Naive thymus-derived CD8-positive, alpha-beta T cell (primary cell): ENCODE results near the gene ARAP2. TPM values are rescaled to one million over a fixed set of nuclear protein-coding genes. Genes with fewer than 3 reads are reported as not detected.

Experiments used
- ATAC-seq, 2 donors: fragments of 150-1000 bp; cut with Tn5 transposase in 1 of 2; sonication (Bioruptor Pico), chemical (Tn5 transposase) in 1 of 2; 1 replicate in 1 of 2; 2 replicates in 1 of 2; pipeline ENCODE4 v1.10.0; 2021; ENCODE audit warnings: mild to moderate bottlenecking in 2 of 2, moderate library complexity in 2 of 2
- POLR2A ChIA-PET: fragments of 350-600 bp; sonication (Branson Sonifier 250); formaldehyde crosslinking; loops from one replicate; lab custom pipeline; 2021; ENCODE audit warnings: antibody characterized with exemption; lab: Charles Lee
- DNase-seq, 10 donors: peaks; one replicate each; pipeline versions ENCODE4 v3.0.0 to v3.0.0-alpha.2; 2020 to 2022
- H3K27ac Mint-ChIP-seq, 10 donors: one replicate each; pipeline ENCODE4 v1.8.0; 2020 to 2022; ENCODE audit warnings: mild to moderate bottlenecking in 10 of 10, mixed read lengths in 10 of 10, moderate library complexity in 4 of 10, inconsistent platforms in 1 of 10
- H3K27me3 Mint-ChIP-seq, 5 donors: one replicate each; pipeline ENCODE4 v1.8.0; 2021 to 2022; ENCODE audit warnings: mixed read lengths in 5 of 5
- H3K36me3 Mint-ChIP-seq, 3 donors: one replicate each; pipeline ENCODE4 v1.8.0; 2020 to 2022; ENCODE audit warnings: mixed read lengths in 3 of 3, mild to moderate bottlenecking in 2 of 3, inconsistent platforms in 1 of 3
- H3K4me1 Mint-ChIP-seq, 4 donors: one replicate each; pipeline ENCODE4 v1.8.0; 2021 to 2022; ENCODE audit warnings: mixed read lengths in 4 of 4
- H3K4me3 Mint-ChIP-seq, 10 donors: one replicate each; pipeline ENCODE4 v1.8.0; 2020 to 2022; ENCODE audit warnings: mild to moderate bottlenecking in 10 of 10, mixed read lengths in 10 of 10, moderate library complexity in 6 of 10, inconsistent platforms in 1 of 10
- H3K9me3 Mint-ChIP-seq, 9 donors: one replicate each; pipeline ENCODE4 v1.8.0; 2020 to 2022; ENCODE audit warnings: mixed read lengths in 9 of 9, mild to moderate bottlenecking in 3 of 9, inconsistent platforms in 1 of 9, moderate library complexity in 1 of 9
- polyA plus RNA-seq, 3 donors: library from polyadenylated mRNA; unstranded; fragments of 300-500 nt; fragmentation: Illumina TruSeq; gene quantifications; one replicate each; pipeline ENCODE4 v1.2.3, GENCODE V29; 2021
- total RNA-seq, 8 experiments: library from RNA in 2 of 8; stranded (reverse) in 2 of 8; gene quantifications; one replicate each; pipeline ENCODE4 v1.2.3 and lab custom pipeline; 2021 to 2026

Gene ARAP2
- total and polyA plus RNA-seq, 5 experiments from 2014 or later = 11.2 to 46.3 (median 19.0) TPM

DNA sequence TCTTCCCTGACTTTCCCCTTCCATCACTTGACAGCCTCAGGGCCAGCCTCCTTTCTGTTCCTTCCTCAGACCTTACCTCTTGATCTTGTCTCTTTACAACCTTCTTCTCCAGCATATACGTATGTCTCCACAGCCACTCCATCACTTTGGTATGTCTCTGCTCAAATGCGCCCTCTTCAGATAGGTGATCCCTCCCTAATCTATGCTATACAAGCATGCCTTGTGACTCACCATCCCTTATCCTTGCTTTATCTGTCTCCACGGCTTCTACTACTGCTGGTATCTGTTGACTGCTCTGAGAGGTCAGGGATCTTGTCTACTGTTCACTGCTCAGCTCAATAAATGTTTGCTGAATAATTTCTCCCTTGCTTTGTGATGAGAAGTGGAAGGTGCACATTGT, 9.0 kb downstream of the ARAP2 start:
- H3K36me3 Mint-ChIP-seq = peaks cover 17 to 47% (median 17%) of the 10 kb centered on the region in 3 donors
- no peaks in the 10 kb centered on the region for H3K27me3 Mint-ChIP-seq
- peaks cover 0 to 17% (median 8%) of the 10 kb centered on the region in 9 donors for H3K9me3 Mint-ChIP-seq
- POLR2A ChIA-PET = no interaction called here
- H3K4me3 Mint-ChIP-seq = peak overlapping the region in 1 of 10 donors; percentile 5
- peaks cover 23 to 90% (median 76%) of the 10 kb centered on the region in 4 donors for H3K4me1 Mint-ChIP-seq
- DNase-seq (no peak), ATAC-seq (no peak)
- peak overlapping the region in 6 of 10 donors; percentile 7 to 58 (median 34) for H3K27ac Mint-ChIP-seq

GRCh38 chr4:36233567-36234266, 10.6 kb downstream of the ARAP2 start:
- Mint-ChIP-seq H3K4me3 (no peak overlapping the region), H3K4me1 (peaks cover 19 to 92% (median 73%) of the 10 kb centered on the region in 4 donors), H3K36me3 (peaks cover 13 to 40% (median 17%) of the 10 kb centered on the region in 3 donors), H3K27ac (peak overlapping the region in 4 of 10 donors; percentile 36 to 72 (median 43)), H3K9me3 (peaks cover 0 to 17% (median 8%) of the 10 kb centered on the region in 9 donors), H3K27me3 (no peaks in the 10 kb centered on the region)
- POLR2A ChIA-PET = interaction anchor here (1.2 kb wide), 1 partner anchor 11 kb away, joined by 3 read pairs; the partner anchor contains the start of gene ARAP2
- DNase-seq (no peak), ATAC-seq (no peak)

- no peak overlapping the region for H3K4me3 Mint-ChIP-seq
- H3K36me3 Mint-ChIP-seq = peaks cover 5 to 20% (median 15%) of the 10 kb centered on the region in 3 donors
- H3K27me3 Mint-ChIP-seq = no peaks in the 10 kb centered on the region
- peaks cover 25 to 93% (median 81%) of the 10 kb centered on the region in 4 donors for H3K4me1 Mint-ChIP-seq
- DNase-seq (no peak), ATAC-seq (no peak)
- peaks cover 0 to 10% (median 4%) of the 10 kb centered on the region in 9 donors for H3K9me3 Mint-ChIP-seq
- H3K27ac Mint-ChIP-seq = peak overlapping the region in 3 of 10 donors; percentile 20 to 57 (median 56)
- POLR2A ChIA-PET = no interaction called here
Measured at GRCh38 chr4:36230534-36230933, 13.8 kb downstream of the ARAP2 start.

DNA sequence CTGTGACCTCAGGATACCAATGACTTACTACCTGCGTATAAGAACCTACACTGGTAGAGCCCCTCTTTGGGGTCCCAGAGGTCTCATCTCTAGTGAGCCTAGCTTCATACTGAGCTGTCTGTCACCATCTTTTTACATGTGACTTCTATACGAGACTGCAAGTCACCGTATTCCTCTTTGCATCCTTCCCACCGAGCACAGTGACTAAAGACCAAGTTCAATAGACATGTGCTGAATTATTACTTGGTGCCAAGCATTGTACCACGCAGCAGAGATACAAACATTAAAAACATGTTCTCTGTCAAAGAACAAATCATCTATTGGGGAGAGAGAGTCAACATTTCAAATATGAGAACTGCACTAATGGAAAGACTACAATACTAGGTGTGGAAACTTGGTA, 16.4 kb downstream of the ARAP2 start:
- Mint-ChIP-seq H3K4me1 (peaks cover 22 to 89% (median 72%) of the 10 kb centered on the region in 4 donors), H3K27ac (peak overlapping the region in 5 of 10 donors; percentile 0 to 71 (median 42)), H3K36me3 (peaks cover 0 to 13% (median 11%) of the 10 kb centered on the region in 3 donors), H3K9me3 (no peaks in the 10 kb centered on the region), H3K4me3 (peak overlapping the region in 5 of 10 donors; percentile 0 to 54 (median 5)), H3K27me3 (no peaks in the 10 kb centered on the region)
- ATAC-seq (no peak), DNase-seq (no peak)
- POLR2A ChIA-PET = no interaction called here

GRCh38 chr4:36226430-36227227, 17.7 kb downstream of the ARAP2 start:
- Mint-ChIP-seq H3K9me3 (no peaks in the 10 kb centered on the region), H3K4me1 (peaks cover 21 to 89% (median 70%) of the 10 kb centered on the region in 4 donors), H3K27ac (peak overlapping the region in 4 of 10 donors; percentile 11 to 58 (median 40)), H3K36me3 (peaks cover 0 to 17% (median 8%) of the 10 kb centered on the region in 3 donors), H3K27me3 (no peaks in the 10 kb centered on the region), H3K4me3 (peak overlapping the region in 5 of 10 donors; percentile 8 to 46 (median 25))
- POLR2A ChIA-PET = interaction anchor here (1.4 kb wide), 1 partner anchor 12 kb away, joined by 3 read pairs; no protein-coding TSS in a partner anchor
- DNase-seq = no peak
- no peak for ATAC-seq

DNA sequence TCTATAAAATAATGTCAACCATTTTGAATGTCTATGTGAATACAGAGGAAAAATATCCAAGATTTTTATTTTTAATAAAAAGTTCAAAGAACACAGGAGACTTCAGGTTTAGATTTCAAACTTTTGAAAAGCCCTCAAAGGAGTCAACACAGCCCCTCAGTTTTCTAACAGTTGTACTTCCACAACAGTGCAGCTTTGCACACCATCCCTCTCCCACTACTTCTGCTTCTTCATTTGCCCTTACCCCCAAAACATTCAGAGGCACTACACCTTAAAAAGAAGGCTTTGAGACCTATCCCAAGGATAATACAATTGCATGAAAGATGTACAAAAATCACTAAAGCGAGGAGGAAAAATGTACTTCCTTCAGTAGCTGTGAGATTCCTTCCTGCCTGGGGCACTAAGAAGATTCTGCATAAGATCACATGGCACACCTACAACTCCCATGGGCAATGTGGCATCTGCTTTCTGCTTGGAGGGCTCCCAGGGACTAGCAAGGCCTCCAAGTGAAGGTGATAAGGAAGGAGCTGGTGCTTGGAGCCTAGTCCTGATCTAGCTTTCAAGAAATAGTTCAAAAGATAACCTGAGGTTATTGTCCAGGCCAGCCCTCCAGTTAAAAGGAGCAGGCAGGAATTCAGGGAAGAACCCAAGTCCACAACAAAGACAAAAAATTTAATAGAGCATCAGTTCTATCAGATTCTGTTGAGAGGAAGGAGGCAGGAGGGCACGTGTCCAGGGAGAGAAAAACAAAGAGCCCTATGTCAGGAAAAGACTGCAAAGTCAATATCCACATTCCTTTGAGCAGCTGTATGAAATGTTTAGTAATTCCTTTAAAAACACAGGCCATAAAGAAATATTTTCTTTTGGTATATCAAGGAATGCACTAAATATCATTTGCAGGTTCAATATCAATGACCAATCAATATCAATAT, 19.1 kb downstream of the ARAP2 start:
- DNase-seq (no peak), ATAC-seq (no peak)
- Mint-ChIP-seq H3K9me3 (no peaks in the 10 kb centered on the region), H3K27me3 (no peaks in the 10 kb centered on the region), H3K4me1 (peaks cover 21 to 87% (median 63%) of the 10 kb centered on the region in 4 donors), H3K27ac (peak overlapping the region in 6 of 10 donors; percentile 46 to 80 (median 58)), H3K36me3 (peaks cover 0 to 17% (median 9%) of the 10 kb centered on the region in 3 donors), H3K4me3 (peak overlapping the region in 8 of 10 donors; percentile 32 to 63 (median 47))
- POLR2A ChIA-PET = interaction anchor here (1.1 to 1.4 kb wide), 2 partner anchors 13 to 19 kb away, joined by 3 to 5 read pairs; partner anchors contain the start of gene ARAP2

DNA sequence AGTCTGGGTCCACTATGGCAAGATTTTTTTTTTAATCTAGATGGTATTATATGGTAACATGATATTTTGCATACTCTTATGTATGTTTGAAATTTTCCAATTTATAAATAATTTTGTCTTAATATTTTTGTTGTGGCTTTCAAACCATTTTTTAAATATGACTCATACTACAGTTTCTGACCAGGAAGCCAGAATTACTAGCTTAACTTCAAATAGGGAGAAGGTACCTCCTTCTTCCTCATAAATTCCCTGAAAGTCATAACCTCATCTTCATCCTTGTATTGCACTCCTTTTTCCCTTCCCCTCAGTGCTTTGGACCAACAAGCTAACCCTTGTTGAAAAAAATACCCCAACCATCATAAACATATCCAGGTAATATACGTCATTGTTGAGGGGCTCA, 21.6 kb downstream of the ARAP2 start:
- peak overlapping the region in 1 of 10 donors; percentile 30 for H3K4me3 Mint-ChIP-seq
- no peaks in the 10 kb centered on the region for H3K9me3 Mint-ChIP-seq
- peak overlapping the region in 3 of 10 donors; percentile 2 to 26 (median 10) for H3K27ac Mint-ChIP-seq
- DNase-seq = no peak
- no peak for ATAC-seq
- peaks cover 0 to 12% (median 9%) of the 10 kb centered on the region in 3 donors for H3K36me3 Mint-ChIP-seq
- no peaks in the 10 kb centered on the region for H3K27me3 Mint-ChIP-seq
- peaks cover 27 to 87% (median 65%) of the 10 kb centered on the region in 4 donors for H3K4me1 Mint-ChIP-seq
- POLR2A ChIA-PET = interaction anchor here (1.0 kb wide), 1 partner anchor 22 kb away, joined by 3 read pairs; the partner anchor contains the start of gene ARAP2

DNA sequence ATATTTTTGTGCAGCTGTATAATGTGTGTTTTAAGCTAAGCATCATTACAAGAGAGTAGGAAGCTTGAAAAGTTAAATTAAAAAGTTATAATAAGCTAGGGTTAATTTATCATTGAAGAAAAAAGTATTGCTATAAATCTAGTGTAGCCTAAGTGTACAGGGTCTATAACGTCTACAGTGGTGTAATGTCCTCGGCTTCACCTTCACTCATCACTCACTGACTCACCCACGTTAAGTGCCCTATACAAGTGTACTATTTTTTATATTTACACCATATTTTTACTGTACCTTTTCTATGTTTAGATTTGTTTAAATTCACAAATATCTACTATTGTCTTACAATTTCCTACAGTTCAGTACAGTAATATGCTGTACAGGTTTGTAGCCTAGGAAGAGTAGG, 23.5 kb downstream of the ARAP2 start:
- Mint-ChIP-seq H3K9me3 (no peaks in the 10 kb centered on the region), H3K4me1 (peaks cover 20 to 79% (median 52%) of the 10 kb centered on the region in 4 donors), H3K4me3 (no peak overlapping the region)

DNA sequence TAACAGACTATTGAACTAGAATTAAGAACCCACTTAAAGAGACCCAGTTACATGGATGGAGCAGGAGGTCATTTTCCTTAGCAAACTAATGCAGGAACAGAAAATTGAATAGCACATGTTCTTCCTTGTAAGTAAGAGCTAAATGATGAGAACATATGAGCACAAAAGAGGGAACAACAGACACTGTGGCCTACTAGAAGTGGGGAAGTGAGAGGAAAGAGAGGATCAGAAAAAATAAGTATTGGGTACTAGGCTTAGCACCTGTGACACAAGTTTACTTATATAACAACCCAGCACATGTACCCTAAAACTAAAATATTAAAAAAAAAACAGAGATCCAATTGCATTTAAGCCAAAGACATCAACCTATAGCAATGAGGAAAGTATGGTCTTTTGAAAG, 26.2 kb downstream of the ARAP2 start:
- Mint-ChIP-seq H3K27ac (peak overlapping the region in 3 of 10 donors; percentile 0 to 57 (median 5)), H3K36me3 (peaks cover under 1 to 14% (median 3%) of the 10 kb centered on the region in 3 donors), H3K27me3 (no peaks in the 10 kb centered on the region), H3K4me1 (peaks cover 19 to 72% (median 49%) of the 10 kb centered on the region in 4 donors), H3K9me3 (no peaks in the 10 kb centered on the region), H3K4me3 (peak overlapping the region in 4 of 10 donors; percentile 3 to 58 (median 8))
- POLR2A ChIA-PET = no interaction called here
- DNase-seq (no peak), ATAC-seq (no peak)

More for the DNA sequence above, 23.5 kb downstream of the ARAP2 start:
- Mint-ChIP-seq H3K36me3 (peaks cover 0 to 9% (median 7%) of the 10 kb centered on the region in 3 donors), H3K27ac (no peak overlapping the region), H3K27me3 (no peaks in the 10 kb centered on the region)
- no peak for DNase-seq
- no peak for ATAC-seq
- POLR2A ChIA-PET = interaction anchor here (0.6 kb wide), 1 partner anchor 48 kb away, joined by 3 read pairs; no protein-coding TSS in a partner anchor

DNA sequence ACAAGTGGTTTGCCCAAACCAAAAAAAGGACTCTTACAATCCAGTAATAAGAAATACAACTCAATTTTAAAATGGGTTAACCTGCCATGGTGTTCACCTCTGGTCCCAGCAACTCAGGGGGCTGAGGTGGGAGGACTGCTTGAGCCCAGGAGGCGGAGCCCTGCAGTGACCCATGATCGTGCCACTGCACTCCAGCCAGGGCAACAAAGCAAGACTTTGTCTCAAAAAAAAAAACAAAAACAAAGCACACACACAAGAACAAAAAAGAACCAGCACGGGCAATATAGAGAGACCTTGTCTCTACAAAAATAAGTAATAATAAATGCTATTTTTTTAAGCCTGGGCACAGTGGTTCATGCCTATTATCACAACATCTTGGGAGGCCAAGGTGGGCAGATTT, 28.7 kb downstream of the ARAP2 start:
- H3K36me3 Mint-ChIP-seq = peaks cover 5 to 27% (median 9%) of the 10 kb centered on the region in 3 donors
- POLR2A ChIA-PET = no interaction called here
- H3K27ac Mint-ChIP-seq = peak overlapping the region in 1 of 10 donors; percentile 16
- no peaks in the 10 kb centered on the region for H3K9me3 Mint-ChIP-seq
- no peak for DNase-seq
- no peaks in the 10 kb centered on the region for H3K27me3 Mint-ChIP-seq
- peaks cover 16 to 64% (median 41%) of the 10 kb centered on the region in 4 donors for H3K4me1 Mint-ChIP-seq
- H3K4me3 Mint-ChIP-seq = no peak overlapping the region
- ATAC-seq = no peak

DNA sequence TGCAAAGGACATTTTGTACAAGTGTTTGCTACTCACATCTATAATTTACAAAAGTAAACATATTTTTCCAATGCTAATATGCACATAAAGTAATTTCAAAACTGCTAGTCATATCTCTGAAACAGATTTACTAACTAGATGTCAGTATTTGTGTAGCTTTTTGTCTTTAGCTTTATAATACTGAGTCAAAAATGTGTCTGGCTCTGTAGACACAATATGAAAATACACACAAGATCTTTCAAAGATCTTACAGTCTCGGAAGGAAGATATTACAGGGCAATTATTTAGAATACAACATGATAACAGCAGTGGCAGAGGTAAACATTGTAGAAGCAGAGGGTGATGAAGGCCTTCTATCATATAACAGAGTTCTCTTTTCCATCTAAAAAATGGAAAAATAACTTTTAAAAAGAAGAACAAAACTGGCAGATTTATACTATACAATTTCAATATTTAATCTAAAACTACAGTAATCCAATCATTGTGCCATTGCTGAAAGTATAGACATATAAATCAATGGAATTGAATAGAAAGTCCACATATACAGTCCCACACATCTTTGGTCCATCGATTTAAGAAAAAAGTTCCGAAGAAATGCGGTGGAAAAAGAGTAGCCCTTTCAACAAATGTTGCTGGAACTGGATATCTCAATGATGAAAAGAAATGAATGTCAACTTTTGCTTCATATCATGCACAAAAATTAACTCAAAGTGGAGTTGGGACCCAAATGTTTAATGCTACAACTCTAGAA, 29.4 kb downstream of the ARAP2 start:
- peak overlapping the region in 1 of 10 donors; percentile 35 for H3K27ac Mint-ChIP-seq
- no peaks in the 10 kb centered on the region for H3K27me3 Mint-ChIP-seq

More for the DNA sequence above, 29.4 kb downstream of the ARAP2 start:
- DNase-seq = no peak
- ATAC-seq = no peak
- Mint-ChIP-seq H3K36me3 (peaks cover 5 to 34% (median 15%) of the 10 kb centered on the region in 3 donors), H3K4me1 (peaks cover 16 to 64% (median 41%) of the 10 kb centered on the region in 4 donors), H3K9me3 (no peaks in the 10 kb centered on the region), H3K4me3 (peak overlapping the region in 1 of 10 donors; percentile 3)
- POLR2A ChIA-PET = no interaction called here
